Raji (cell line): ENCODE measurements around the gene OR52N1.

Experiments
- POLR2A ChIP-seq: IDR thresholded peaks from 2 replicates; pipeline ENCODE4 v1.6.1; 2011; ENCODE audit warnings: low read depth, low read length, control low read depth; ENCODE audit not compliant: insufficient read depth

The OR52N1 gene

DNA sequence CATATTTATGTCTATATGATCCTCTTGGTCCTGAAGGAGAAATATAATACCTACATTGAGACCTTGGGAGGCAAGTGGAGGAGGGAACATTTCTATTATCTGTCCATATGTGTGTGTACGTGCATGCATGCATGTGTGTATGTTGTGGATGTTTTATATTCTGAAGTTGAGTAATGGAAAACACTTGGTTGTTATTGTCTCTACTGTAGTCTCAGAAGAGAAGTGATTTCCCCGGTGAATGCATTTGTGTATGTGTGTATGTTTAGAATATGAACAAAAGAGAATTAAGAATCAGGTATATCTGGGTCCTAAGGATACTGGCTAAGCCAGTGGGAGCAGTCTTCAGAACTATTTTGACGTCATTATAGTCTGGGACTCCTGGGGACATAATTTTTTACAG, at the start of gene OR52N1:
OR52N1 (minus strand) TSS at position 101 of the 400 bp plus-strand sequence. CDS start 2,449 bp downstream, outside the sequence.
- TF ChIP-seq POLR2A, result no peak

DNA sequence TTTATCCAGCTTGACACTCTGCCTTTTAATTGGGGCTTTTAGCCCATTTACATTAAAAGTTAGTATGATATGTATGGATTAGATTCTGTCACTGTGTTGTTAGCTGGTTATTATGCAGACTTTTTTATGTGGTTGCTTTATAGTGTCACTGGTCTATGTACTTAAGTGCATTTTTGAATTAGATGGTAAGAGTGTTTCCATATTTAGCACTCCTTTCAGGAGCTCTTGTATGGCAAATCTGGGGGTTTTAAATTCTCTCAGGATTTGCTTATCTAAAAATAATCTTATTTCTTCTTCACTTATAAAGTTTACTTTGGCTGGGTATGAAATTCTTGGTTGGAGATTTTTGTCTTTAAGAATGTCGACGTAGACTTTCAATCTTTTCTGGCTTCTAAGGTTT, 46.6 kb upstream of the OR52N1 start:
- no peak for TF ChIP-seq POLR2A

DNA sequence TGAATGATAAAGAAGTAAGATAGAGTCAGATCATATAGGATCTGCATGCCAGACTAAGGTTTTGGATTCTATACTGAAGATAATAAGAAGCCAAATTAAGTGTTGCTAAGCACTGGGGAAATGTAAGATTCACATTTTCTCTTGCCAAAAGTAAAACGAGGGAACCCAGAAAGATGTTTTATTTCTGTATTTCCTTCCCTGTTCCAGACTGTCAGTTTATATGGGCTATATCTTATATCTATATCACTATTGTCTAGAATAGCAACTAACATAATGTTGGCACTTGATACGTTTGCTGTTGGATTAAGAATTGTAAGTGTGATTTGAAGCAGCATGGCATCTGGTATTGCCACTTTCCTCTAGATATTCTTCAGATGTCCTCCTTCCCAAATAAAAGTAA, 42.4 kb upstream of the OR52N1 start:
- TF ChIP-seq POLR2A, result no peak

DNA sequence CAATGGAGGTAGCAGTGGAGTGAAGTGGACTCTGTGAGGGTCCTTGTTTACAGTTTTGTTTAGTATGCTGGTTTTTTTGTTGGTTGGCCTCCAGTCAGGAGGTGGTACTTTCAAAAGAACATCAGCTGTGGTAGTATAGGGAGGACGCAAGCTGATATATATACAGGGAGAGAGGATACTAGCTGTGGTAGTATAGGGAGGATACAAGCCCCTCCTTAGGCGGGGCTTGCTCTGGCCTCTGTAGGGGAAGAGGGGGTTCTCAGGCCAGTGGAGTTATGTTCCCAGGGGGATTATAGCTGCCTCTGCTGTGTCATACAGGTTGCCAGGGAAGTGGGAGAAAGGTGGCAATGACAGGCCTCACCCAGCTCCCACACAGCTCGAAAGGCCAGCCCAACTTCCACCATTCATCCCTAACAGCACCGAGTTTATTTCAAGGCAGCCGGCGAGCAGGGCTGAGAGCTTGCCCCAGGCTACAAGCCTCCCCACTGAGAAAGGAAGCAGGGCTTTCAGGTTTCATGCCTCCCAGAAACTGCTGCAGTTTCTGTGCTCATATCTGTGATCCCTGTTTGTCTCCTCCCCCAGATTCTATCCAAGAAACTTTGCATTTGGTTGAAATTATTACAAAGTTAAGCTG, 40.2 kb upstream of the OR52N1 start:
- no peak for TF ChIP-seq POLR2A

DNA sequence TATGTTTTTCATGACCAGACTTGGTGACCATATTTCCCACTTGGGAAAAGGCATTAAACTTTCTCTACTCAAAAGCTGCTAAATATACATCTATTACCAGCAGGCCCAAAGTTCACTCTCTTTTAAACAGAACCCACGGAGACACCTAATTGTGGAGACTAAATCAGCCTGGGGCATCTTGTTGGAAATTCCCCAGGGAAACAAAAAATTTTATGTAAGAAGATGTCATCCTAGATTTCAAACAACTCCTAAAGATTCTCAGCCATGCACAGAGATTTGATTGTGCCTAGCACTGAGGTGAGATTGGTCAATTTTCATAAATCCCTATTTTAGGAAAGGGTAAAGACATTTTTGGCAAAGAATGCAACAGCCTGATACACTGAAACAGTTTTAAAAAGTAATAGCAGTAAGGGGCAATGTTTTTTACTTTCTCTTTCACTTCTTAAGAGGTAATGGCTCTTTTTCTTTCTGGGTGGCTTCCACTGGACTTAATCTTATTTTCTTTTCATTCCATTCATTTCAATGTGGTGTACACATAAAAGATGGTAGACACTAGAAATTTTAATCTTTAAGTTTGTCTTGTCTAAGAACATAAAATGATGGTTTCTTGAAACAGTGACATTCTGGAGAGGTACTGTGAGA, 27.3 kb upstream of the OR52N1 start:
- no peak for TF ChIP-seq POLR2A

DNA sequence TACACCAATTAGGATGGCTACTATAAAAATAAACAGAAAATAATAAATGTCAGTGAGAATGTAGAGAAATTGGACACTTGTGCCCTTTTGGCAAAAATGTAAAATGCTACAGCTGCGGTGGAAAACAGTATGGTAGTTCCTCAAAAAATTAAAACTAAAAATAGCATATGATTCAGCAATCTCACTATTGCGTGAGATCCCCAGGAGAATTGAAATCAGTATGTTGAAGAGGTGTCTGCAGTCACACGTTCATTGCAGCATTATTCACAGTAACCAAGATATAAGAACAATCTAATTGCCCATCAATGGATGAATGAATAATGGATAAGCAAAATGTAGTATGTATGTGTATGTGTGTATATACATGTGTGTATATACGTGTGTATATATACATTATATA, 24.5 kb upstream of the OR52N1 start:
- TF ChIP-seq POLR2A, result no peak

DNA sequence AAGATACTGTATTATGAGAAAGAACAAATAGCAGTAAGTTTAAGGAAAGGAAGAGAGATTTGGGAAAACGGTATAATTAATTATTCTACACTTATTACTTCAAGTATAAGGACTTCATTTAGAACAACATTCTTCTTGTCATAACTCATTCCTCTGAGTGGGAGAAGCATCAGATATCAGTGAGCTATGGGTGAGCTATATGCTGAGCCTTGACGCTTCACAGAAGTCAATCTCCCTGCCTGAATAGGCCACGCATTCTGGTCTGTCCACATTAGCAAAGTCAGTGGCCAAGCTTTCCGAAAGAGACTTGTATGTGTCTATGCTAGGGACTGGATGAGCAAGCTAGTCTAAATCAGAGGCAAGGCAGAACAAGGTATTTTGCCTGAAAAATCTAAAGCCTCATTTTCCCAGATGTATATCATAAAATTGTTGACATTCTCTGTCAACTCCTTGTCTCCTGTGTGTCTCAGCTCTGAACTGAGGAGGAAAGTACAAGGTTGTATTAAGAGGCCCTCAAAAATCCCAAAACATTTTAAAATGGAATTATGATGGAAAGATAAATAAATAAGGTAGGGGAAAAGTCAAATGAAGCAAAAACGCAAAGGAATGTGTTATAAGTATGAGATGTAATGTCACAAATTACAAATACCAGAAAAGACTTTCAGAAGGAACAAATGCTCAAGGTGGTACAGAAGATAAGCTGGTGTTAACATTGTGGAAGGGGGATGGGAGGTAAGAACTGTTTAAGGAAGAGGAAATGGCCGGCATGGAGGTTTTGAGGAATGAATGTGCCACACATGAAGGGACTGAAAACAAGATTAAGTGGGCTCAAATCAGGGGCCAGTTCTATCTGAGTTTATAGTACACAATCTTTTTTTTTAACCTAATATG, 19.1 kb upstream of the OR52N1 start:
- TF ChIP-seq POLR2A, result no peak

DNA sequence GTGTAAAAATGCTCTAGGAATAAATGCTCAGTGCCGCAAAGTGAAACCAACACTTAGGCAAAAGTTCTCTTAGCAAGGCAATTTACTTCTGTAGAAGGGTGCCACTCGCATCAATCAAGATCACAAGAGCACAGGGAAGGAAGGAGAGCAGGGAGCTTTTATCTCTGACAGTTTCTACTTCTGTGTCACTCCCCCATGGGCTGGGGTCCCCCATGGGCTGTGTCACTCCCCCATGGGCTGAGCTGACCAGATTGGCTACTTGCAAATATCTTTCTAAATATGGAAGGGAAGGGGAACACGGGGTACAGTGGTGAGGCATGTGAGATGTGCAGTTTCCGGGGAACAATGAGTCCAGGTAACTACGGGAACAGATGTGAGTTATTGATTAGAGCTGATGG, 18.1 kb upstream of the OR52N1 start:
- TF ChIP-seq POLR2A, result no peak

DNA sequence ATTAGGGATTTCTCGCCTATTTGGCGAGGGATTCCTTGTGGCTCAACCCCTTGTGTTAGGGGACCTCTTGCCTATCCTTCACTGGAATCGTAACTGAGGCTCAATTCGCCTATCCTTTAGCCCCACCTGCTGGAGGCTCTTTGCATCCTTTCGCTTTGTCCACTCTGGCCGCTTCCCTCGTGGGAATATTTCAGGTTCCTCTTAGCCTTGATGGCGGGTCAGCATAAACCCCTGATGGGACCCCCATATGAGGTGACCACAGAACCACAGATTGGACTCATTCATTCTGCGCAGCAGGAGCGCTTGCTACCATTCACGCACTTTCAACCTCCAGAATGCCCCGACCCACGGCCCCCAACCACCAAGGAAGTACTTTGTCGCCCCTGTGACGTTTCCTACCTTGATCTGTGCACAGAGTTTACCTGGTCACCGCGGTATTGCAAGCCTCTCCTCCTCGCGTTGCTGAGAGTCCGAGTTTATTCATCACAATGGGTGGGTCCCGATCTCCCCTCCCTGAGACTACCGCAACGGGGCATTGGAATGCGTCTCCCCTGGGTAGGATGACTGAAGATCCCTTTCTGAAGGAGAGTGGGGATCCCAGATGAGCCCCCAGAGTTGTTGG, 17.5 kb upstream of the OR52N1 start, which contains the start of gene OR52N2:
OR52N2 (plus strand) TSS at position 425 of the 622 bp plus-strand sequence. CDS start 11,412 bp downstream, outside the sequence.
- TF ChIP-seq POLR2A, result no peak

DNA sequence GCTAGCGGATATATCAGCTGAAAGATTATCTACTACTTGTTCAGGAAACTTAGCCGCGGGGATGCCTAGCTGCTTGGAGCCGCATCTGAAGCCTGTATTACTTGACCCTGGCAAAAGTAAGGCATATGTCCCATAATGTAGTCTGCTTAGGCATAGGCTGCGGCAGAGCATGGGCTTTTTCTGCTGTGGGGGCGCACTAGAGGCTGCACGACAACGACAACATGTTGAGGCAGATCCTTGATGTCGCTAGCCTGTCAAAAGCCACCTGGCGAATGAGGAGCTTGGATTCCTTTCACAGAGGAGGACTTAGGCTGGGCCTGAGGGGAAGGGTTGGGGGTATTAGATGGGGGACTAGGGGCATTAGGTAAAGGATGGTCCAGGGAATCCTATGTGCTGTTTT, 16.5 kb upstream of the OR52N1 start:
- TF ChIP-seq POLR2A, result no peak

DNA sequence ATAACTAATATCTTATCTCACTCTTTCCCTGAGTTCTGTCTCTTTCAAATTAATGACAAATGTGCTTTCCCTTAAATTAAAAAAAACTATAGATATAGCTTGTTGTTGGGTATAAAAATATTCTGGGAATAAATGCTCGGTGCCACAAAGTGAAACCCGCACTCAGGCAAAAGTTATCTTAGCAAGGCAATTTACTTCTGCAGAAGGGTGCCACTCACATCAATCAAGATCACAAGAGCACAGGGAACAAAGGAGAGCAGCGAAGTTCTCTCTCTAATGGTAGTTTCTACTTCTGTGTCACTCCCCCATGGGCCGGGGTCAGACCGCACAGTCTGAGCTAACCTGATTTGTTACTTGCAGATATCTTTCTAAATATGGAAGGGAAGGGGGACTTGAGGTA, 12.9 kb upstream of the OR52N1 start:
- TF ChIP-seq POLR2A, result no peak

DNA sequence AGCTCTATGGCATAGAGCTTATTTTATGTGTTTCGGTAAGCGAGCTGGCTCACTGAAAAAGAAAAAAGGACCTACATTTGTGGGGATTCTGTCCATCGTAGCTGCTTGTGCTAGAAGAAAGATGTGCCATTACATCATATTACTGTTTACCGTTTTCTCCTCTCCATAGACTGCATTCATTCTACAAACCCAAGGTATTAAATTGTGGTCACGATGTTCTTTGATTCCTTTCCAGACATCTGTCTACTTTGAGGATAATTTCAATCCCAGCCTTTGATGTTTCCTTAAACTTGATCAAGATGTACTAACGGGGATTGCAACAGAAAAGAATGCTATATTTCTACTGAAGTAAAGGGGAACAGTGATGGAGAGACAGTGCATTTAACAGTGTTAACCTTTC, 5.5 kb upstream of the OR52N1 start:
- no peak for TF ChIP-seq POLR2A

DNA sequence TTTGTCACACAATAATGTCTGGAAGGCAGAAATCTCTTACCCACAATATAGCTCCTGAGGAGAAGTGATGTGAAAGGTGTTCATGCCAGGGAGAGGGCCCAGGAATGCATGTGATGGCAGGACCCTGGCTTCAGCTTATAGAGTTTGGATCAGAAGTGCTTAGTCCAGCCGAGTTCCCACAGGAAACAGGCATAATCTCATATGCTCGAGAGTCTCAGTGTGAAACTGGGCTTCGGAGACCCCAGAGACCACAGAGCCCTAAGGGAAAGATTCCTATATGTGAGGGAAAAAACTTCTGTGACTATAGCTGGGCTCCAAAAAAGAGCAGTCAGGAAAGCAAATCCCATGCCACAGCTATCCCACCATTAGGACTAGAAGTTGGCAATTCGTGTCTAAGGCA, 7.8 kb downstream of the OR52N1 start, which contains the start of gene OR52N5:
OR52N5 (minus strand) TSS at position 101 of the 400 bp plus-strand sequence. CDS start 4,721 bp downstream, outside the sequence.
- no peak for TF ChIP-seq POLR2A

DNA sequence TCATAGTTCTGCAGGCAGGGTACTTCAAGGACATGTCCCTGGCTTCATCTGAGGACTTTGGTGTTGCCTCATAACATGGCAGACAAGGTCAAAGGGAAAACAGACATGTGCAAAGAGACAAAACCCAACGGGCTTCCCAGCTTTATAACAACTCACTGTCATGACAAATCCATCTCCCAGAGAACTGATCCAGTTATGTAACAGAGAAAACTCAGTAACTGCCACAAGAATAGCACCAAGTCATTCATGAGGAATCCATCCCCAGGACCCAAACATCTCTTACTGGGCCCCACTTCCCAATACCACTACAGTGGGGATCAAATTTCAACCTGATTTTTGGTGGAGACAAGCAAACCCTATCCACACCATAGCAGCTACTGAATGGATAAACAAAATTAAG, 24.0 kb downstream of the OR52N1 start:
- no peak for TF ChIP-seq POLR2A

DNA sequence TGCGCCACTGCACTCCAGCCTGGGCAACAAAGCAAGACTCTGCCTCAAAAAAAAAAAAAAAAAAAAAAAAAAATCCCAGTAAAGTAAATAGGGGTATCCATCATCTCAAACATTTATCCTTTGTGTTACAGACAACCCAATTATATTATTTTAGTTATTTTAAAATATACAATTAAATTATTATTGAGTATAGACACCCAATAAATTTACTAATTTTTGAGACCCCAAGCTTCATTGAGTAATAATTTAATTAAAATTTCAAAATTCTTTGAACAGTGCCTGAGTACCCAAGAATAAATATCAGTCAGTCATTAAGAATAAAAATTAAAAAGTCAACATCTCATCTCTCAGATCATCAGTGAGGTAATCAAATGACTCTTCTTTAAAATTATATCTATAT, 37.1 kb downstream of the OR52N1 start, which contains the start of gene OR52N4:
OR52N4 (plus strand) TSS at position 301 of the 400 bp plus-strand sequence. CDS start 498 bp downstream, outside the sequence.
- TF ChIP-seq POLR2A, result no peak
